Stimulated activated CD8-positive, alpha-beta memory T cell treated with anti-CD3 and anti-CD28 coated beads, Interleukin-15, amount 100 ng/mL, for 24 hours (primary cell): ENCODE data around the gene RPS14.
"Not testable (repeated sequence)": the region's sequence is repeated elsewhere in the genome, so short reads cannot be mapped to it uniquely, and the experiment has no call there.

Source experiments
- DNase-seq: peaks from one replicate; pipeline ENCODE4 v3.0.0-alpha.2; 2020; ENCODE audit warnings: low read depth

Gene RPS14

DNA sequence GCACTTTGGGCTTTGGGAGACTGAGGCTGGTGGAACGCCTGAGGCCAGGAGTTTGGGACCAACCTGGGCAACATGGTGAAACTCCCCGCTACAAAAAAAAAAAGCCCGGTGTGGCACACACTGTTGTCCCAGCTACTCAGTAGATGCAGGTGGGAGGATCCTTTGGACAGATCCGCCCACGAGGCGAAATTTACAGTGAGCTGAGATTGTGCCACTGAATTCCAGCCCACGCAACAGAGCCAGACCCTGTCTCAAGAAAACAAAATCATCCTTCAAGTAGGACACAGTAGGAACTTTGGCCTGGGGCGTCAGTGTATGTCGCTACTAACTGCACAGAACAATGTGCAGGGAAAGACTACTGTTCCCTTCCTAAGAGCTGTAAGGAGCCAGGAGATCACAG is 4.8 kb downstream of the RPS14 start:
- DNase-seq: no peak

GRCh38 chr5:150443242-150444075 is 6.1 kb downstream of the RPS14 start:
- no peak for DNase-seq

GRCh38 chr5:150442699-150443080 is 6.8 kb downstream of the RPS14 start:
- DNase-seq: no peak

GRCh38 chr5:150441813-150442698 is 7.5 kb downstream of the RPS14 start:
- DNase-seq: no peak

DNA sequence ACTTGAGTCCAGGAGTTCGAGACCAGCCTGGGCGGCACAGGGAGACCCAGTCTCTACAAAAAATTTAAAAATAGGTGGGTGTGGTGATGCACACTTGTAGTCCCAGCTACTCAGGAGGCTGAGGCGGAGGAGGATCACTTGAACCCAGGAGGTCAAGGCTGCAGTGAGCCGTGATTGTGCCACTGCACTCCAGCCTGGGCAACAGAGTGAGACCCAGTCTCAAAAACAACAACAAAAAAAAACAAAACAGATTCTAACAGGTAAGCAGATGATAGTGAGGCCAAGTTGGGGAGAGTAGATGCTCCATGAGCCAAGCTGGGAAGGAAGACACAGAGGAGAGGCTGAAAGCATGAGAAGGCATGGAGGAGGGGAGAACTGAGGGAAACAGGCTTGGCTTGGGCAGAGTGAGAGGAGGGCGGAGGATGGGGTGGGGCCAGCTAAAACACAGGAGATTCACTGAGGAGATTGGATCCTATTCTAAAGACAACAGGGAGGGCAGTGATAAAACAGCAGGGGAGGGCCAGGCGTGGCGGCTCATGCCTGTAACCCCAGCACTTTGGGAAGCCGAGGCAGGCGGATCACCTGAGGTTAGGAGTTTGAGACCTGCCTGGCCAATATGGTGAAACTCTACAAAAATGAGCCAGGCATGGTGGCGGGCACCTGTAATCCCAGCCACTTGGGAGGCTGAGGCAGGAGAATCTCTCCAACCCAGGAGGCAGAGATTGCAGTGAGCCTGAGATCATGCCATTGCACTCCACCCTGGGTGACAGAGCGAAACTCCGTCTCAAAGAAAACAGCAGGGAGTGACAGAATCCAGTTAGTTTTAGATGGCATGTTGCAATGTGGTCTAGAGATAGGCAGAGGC is 8.4 kb downstream of the RPS14 start:
- DNase-seq: no peak

DNA sequence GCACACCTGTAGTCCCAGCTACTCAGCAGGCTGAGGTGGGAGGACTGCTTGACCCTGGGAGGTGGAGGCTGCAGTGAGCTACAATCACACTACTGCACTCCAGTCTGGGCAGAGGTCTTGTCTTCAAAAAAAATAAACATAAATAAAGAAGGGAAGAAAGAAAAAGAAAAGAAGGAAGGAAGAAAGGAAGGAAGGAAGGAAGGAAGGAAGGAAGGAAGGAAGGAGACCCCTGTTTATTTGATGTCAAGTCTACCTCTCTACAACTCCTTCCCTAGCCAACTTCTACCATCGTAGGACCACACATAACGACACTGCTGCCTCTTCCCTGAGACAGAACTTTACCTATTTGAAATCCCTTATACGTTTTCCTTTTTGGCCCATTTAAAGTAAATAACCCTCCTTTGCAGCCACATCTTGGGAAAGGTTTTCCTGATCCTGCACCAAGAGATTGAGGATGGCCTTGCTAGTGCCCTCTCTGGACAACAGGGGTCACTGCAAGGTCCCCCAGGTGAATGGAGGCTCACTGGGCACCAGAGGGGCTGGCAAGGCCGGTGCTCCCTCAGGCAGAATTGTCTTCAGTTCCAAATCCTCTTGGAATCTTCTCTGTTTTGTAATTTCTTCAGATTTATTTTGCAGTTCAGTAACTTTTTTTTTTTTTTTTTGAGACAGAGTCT is 10.5 kb downstream of the RPS14 start:
- DNase-seq: no peak

DNA sequence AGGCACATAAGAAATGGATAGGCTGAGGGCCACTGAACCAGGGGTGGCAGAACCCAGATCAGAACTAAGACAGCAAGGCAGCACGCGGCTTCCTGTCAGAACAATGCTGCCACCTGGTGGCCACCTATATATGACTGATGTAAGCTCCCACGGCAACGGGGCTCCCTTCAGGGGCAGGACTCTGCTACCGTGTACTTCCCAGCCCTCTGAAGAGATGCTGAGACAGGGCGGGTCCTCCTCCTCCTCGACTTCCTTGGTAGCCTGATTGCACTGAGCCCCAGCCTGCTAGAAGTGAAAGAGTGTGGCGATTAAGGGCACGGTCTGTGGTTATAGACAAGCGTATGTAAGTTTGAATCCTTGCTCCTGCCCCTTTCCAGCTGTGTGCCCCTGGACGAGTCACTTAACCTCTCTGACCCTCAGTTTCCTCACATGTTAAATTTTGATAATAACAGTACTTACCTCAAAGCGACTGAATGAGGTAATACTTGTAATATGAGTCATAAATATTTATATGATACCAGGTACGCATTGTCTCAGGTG is 13.3 kb downstream of the RPS14 start:
- peak; percentile 82 for DNase-seq

GRCh38 chr5:150434464-150434863 is 15.1 kb downstream of the RPS14 start:
- DNase-seq: no peak

- DNase-seq: no peak
These were observed 18.0 kb downstream of the RPS14 start for GRCh38 chr5:150431574-150431973.

GRCh38 chr5:150431048-150431447 is 18.5 kb downstream of the RPS14 start:
- DNase-seq: no peak

- DNase-seq: no peak
These were observed 20.1 kb downstream of the RPS14 start for GRCh38 chr5:150429410-150429873.

DNA sequence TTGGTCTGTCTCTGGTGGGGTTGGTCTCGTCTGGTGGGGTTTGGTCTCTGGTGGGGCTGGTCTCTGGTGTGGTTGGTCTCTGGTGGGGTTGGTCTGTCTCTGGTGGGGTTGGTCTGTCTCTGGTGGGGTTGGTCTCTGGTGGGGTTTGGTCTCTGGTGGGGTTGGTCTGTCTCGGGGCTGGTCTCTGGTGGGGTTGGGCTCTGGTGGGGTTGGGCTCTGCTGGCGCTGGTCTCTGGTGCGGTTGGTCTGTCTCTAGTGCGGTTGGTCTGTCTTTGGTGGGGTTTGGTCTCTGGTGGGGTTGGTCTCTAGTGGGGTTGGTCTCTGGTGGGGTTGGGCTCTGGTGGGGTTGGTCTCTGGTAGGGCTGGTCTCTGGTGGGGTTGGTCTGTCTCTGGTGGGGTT is 20.6 kb downstream of the RPS14 start:
- no peak for DNase-seq

- no peak for DNase-seq
These were observed 21.2 kb downstream of the RPS14 start for GRCh38 chr5:150428106-150428876.

DNA sequence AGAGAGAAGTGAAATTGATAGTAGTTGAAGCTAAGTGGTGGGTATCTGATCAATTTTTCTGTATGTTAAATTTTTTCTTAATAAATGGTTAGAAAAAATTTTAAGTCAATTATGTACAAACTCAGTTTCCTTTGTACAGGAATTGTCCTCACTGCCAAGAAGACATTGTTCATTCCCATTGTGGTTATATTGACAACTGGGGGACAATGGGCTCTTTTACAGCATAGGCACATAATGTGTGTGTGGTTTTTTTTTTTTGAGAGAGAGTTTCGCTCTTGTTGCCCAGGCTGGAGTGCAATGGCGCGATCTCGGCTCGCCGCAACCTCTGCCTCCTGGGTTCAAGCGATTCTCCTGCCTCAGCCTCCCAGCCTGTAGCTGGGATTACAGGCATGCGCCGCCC is 23.4 kb downstream of the RPS14 start:
- DNase-seq: not testable (repeated sequence)

- DNase-seq: no peak
These were observed 26.8 kb downstream of the RPS14 start for GRCh38 chr5:150422758-150423157.

DNA sequence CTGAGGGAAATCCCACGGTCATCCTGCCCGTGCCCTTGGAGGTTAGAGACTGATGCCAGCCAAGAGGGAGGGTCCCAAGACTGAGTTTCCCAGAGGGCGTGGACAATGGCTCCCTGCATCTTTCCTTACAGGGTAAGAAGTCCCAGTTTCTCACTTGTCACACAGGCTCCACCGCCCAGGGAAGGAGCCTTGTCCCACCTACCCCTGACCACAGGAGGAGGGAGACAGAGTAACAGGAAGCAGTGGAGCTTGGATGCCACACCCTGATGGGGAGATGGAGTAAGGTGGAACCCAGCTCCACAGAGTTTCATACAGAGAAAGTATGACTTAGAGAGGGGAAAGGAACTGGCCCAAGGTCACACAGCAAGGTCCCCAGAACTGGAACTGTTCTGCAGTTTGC is 27.5 kb downstream of the RPS14 start:
- no peak for DNase-seq

GRCh38 chr5:150419630-150420270 is 29.8 kb downstream of the RPS14 start:
- no peak for DNase-seq

GRCh38 chr5:150413902-150414790 is 35.4 kb downstream of the RPS14 start:
- not testable (repeated sequence) for DNase-seq
